IMR-90 (cell line): ENCODE data around the gene LYPD6B. TPM values are rescaled to one million over a fixed set of nuclear protein-coding genes. Genes with fewer than 3 reads are reported as not detected.

Experiments
- ATAC-seq: fragments of 200-7000 bp; cut with Tn5 transposase; 2 replicates; pipeline ENCODE4 v1.9.1; 2020; ENCODE audit warnings: low read depth, mild to moderate bottlenecking, moderate library complexity
- BruUV-seq: library from RNA; stranded (reverse); fragments of 400-500 nt; replicated peaks from 2 replicates; lab custom pipeline; 2021; lab: Mats Ljungman, UMichigan
- CTCF ChIA-PET: fragments of 300-600 bp; formaldehyde crosslinking; extraction: SDS; loops from one replicate; lab custom pipeline; 2021; ENCODE audit warnings: antibody characterized with exemption; lab: Yijun Ruan, JAX
- POLR2A ChIA-PET: fragments of 300-600 bp; sonication (Branson Sonifier 250); formaldehyde crosslinking; loops from one replicate; lab custom pipeline; 2022; ENCODE audit warnings: antibody characterized with exemption; ENCODE audit not compliant: unreplicated experiment; lab: Charles Lee
- DNase-seq: peaks from one replicate; pipeline ENCODE4 v3.0.0; 2013
- H2AFZ ChIP-seq: replicated peaks from 2 replicates; pipeline ENCODE3; 2013; ENCODE audit warnings: low read length, mild to moderate bottlenecking; ENCODE audit not compliant: poor library complexity
- H2AK5ac ChIP-seq: 2 replicates; pipeline ENCODE4 v1.6.1; 2013; ENCODE audit warnings: low read depth, low read length, inconsistent platforms
- H2AK9ac ChIP-seq: replicated peaks from 2 replicates; pipeline ENCODE3; 2013; ENCODE audit warnings: mild to moderate bottlenecking, low read depth, low read length, moderate library complexity; ENCODE audit not compliant: poor library complexity
- H2BK120ac ChIP-seq: 2 replicates; pipeline ENCODE4 v1.6.1; 2013; ENCODE audit warnings: low read depth, low read length, inconsistent platforms
- H2BK15ac ChIP-seq: 3 replicates; pipeline ENCODE4 v1.6.1; 2013; ENCODE audit warnings: low read depth, low read length, inconsistent platforms
- H2BK20ac ChIP-seq: 2 replicates; pipeline ENCODE4 v1.6.1; 2013; ENCODE audit warnings: low read depth, mild to moderate bottlenecking, inconsistent platforms, low read length, moderate library complexity
- H2BK5ac ChIP-seq: 2 replicates; pipeline ENCODE4 v1.6.1; 2013; ENCODE audit warnings: mild to moderate bottlenecking, low read depth, low read length, inconsistent platforms; ENCODE audit not compliant: poor library complexity, severe bottlenecking
- H3K14ac ChIP-seq: replicated peaks from 2 replicates; pipeline ENCODE4 v1.6.1; 2013; ENCODE audit warnings: low read depth, low read length, inconsistent platforms
- H3K18ac ChIP-seq: 2 replicates; pipeline ENCODE4 v1.6.1; 2013; ENCODE audit warnings: low read depth, low read length, control low read depth
- H3K23ac ChIP-seq: 2 replicates; pipeline ENCODE4 v1.6.1; 2013; ENCODE audit warnings: low read depth, low read length, inconsistent platforms
- H3K27ac ChIP-seq: 2 replicates; pipeline ENCODE4 v1.5.1; 2013; ENCODE audit warnings: mild to moderate bottlenecking, control low read depth, low read length; ENCODE audit not compliant: insufficient read depth
- H3K27me3 ChIP-seq: 2 replicates; pipeline ENCODE4 v1.6.1; 2013; ENCODE audit warnings: low read length; ENCODE audit not compliant: control insufficient read depth, insufficient read depth
- H3K36me3 ChIP-seq: 2 replicates; pipeline ENCODE4 v1.6.1; 2013; ENCODE audit warnings: low read length, mixed read lengths; ENCODE audit not compliant: control insufficient read depth, insufficient read depth
- H3K4ac ChIP-seq: 2 replicates; pipeline ENCODE4 v1.6.1; 2013; ENCODE audit warnings: low read depth, low read length, inconsistent platforms
- H3K4me1 ChIP-seq: 2 replicates; pipeline ENCODE4 v1.6.1; 2013; ENCODE audit warnings: low read length, mixed read lengths; ENCODE audit not compliant: control insufficient read depth, insufficient read depth
- H3K4me2 ChIP-seq: 2 replicates; pipeline ENCODE4 v1.6.1; 2013; ENCODE audit warnings: low read depth, mild to moderate bottlenecking, control low read depth, low read length, moderate library complexity
- H3K4me3 ChIP-seq: 2 replicates; pipeline ENCODE4 v1.5.1; 2013; ENCODE audit warnings: low read depth, mild to moderate bottlenecking, control low read depth, low read length, moderate library complexity; ENCODE audit not compliant: insufficient read depth
- H3K56ac ChIP-seq: 2 replicates; pipeline ENCODE4 v1.6.1; 2013; ENCODE audit warnings: low read length, inconsistent platforms; ENCODE audit not compliant: insufficient read depth; ENCODE audit errors: extremely low read depth
- H3K79me1 ChIP-seq, 2 experiments: 2 replicates each; pipeline ENCODE4 v1.6.1; 2013; ENCODE audit warnings: low read length in 2 of 2, inconsistent platforms in 1 of 2, low read depth in 1 of 2
- H3K9ac ChIP-seq: 2 replicates; pipeline ENCODE4 v1.6.1; 2013; ENCODE audit warnings: low read depth, low read length, control low read depth
- H3K9me1 ChIP-seq: 2 replicates; pipeline ENCODE4 v1.6.1; 2013; ENCODE audit warnings: low read length, inconsistent platforms; ENCODE audit not compliant: insufficient read depth
- H3K9me3 ChIP-seq: 2 replicates; pipeline ENCODE4 v1.6.1; 2013; ENCODE audit warnings: low read length; ENCODE audit not compliant: control insufficient read depth, insufficient read depth
- H4K20me1 ChIP-seq: 2 replicates; pipeline ENCODE4 v1.6.1; 2013; ENCODE audit warnings: low read length, inconsistent platforms; ENCODE audit not compliant: insufficient read depth
- H4K5ac ChIP-seq: 2 replicates; pipeline ENCODE4 v1.6.1; 2013; ENCODE audit warnings: mild to moderate bottlenecking, low read depth, low read length, control low read depth
- H4K8ac ChIP-seq, 2 experiments: 2 replicates each; pipeline ENCODE4 v1.6.1; 2013; ENCODE audit warnings: low read depth in 2 of 2, low read length in 2 of 2, control low read depth in 1 of 2, inconsistent platforms in 1 of 2
- H4K91ac ChIP-seq: 2 replicates; pipeline ENCODE4 v1.6.1; 2013; ENCODE audit warnings: low read depth, low read length, inconsistent platforms; ENCODE audit not compliant: insufficient read depth
- BHLHE40 ChIP-seq: fragments of 150-350 bp; IDR thresholded peaks from 2 replicates; pipeline ENCODE4 v1.6.1; 2016; ENCODE audit warnings: mild to moderate bottlenecking, low read depth, low read length
- CEBPB ChIP-seq: IDR thresholded peaks from 2 replicates; pipeline ENCODE4 v1.6.1; 2012; ENCODE audit warnings: low read depth, low read length, improper control_type of control experiment
- CHD1 ChIP-seq: IDR thresholded peaks from 2 replicates; pipeline ENCODE4 v1.6.1; 2012; ENCODE audit warnings: low read depth, low read length, improper control_type of control experiment
- MAFK ChIP-seq: IDR thresholded peaks from 2 replicates; pipeline ENCODE4 v1.6.1; 2012; ENCODE audit warnings: low read depth, low read length, improper control_type of control experiment
- RCOR1 ChIP-seq: IDR thresholded peaks from 2 replicates; pipeline ENCODE4 v1.6.1; 2012; ENCODE audit warnings: mild to moderate bottlenecking, low read length, improper control_type of control experiment; ENCODE audit not compliant: insufficient replicate concordance
- WGBS, 2 experiments: methylation state at CpG; one replicate each; pipeline versions ENCODE4 v1.1.5 to v1.1.7; 2013; ENCODE audit warnings: missing lambda C conversion rate in 2 of 2; ENCODE audit not compliant: insufficient read length in 1 of 2; ENCODE audit errors: extremely low coverage in 2 of 2; 5-methylcytosine and 5-hydroxymethylcytosine counted together
- dilution Hi-C: fragments of 300-500 bp; cut with HindIII; formaldehyde crosslinking; loops from one replicate; pipeline ENCODE4 v1.14.3; 2018; ENCODE audit warnings: low sequenced_read_pairs; ENCODE audit not compliant: unreplicated experiment
- in situ Hi-C: fragments of 300-500 bp; cut with MboI; formaldehyde crosslinking; loops from 3 replicates; pipeline ENCODE4 v1.14.3; 2019; ENCODE audit warnings: low sequenced_read_pairs, inconsistent platforms, mixed read lengths
- intact Hi-C: fragments of 100-400 bp; cut with micrococcal nuclease; formaldehyde crosslinking; loops from 2 replicates; pipeline ENCODE4 v1.10.0; 2022
- polyA plus RNA-seq, 3 experiments: library from polyadenylated mRNA; depleted of rRNA; stranded (reverse); fragments of >200 nt; gene quantifications; 2 replicates each; pipeline ENCODE4 v1.2.3, GENCODE V29; 2012; ENCODE audit warnings: low replicate concordance in 1 of 3
- total RNA-seq: library from RNA; depleted of rRNA; stranded (reverse); fragments of >200 nt; gene quantifications from 2 replicates; pipeline ENCODE4 v1.2.3, GENCODE V29; 2012
- TF ChIP-seq, protein P1 (sequence below): fragments of 150-350 bp; IDR thresholded peaks from 2 replicates; pipeline ENCODE4 v1.6.1; 2016; ENCODE audit warnings: low read depth, mild to moderate bottlenecking, low read length, moderate library complexity, borderline replicate concordance

Gene LYPD6B
- total and polyA plus RNA-seq, 2 of the 4 experiments (the other 2 are of a cell fraction): 0.05 TPM; not detected in 1

DNA sequence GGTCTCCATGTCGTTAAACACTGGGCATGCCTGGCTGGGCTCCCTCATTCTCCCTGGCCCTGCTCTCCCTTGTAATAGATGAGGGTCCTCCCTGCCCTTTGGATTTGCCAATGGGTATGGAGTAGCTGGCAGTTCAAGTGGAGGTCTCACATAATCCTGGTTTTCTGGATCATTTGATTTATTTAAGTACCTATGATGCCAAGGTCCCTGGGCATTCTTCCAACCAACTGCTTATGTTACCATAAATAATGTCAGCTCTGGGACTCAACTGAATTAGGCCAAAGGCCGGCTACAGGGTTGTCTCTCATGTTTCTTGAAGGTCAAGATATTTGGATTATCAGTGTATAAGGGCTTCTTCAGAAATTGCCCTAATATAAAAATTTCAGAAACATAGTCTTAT is 186.9 kb downstream of the LYPD6B start:
- Histone ChIP-seq H3K4me2 (no peak overlapping the region), H3K27me3 (no peaks in the 10 kb centered on the region), H3K4me1 (no peaks in the 10 kb centered on the region), H2BK20ac (no peak overlapping the region), H2BK120ac (no peak overlapping the region), H4K8ac (no peak overlapping the region), H2BK15ac (no peak overlapping the region), H3K36me3 (no peaks in the 10 kb centered on the region), H4K5ac (no peak overlapping the region), H3K9me3 (no peaks in the 10 kb centered on the region), H3K4me3 (no peak overlapping the region), H3K4ac (no peak overlapping the region), H3K79me1 (no peaks in the 10 kb centered on the region), H3K14ac (no peak overlapping the region), H2AK5ac (no peak overlapping the region), H4K91ac (no peak overlapping the region), H3K56ac (no peak overlapping the region), H2BK5ac (no peak overlapping the region), H3K27ac (no peak overlapping the region), H3K9me1 (no peaks in the 10 kb centered on the region), H3K18ac (no peak overlapping the region), H3K9ac (no peak overlapping the region), H2AFZ (no peak overlapping the region), H3K23ac (no peak overlapping the region), H2AK9ac (no peak overlapping the region), H4K20me1 (no peaks in the 10 kb centered on the region)
- in situ Hi-C loops: no loop called here
- ATAC-seq (no peak), DNase-seq (no peak)
- intact Hi-C loops: no loop called here
- POLR2A ChIA-PET: no interaction called here
- dilution Hi-C loops: no loop called here
- BruUV-seq: no TSS peak
- CTCF ChIA-PET: interaction anchor here (1.4 kb wide), 1 partner anchor 9 kb away, joined by 3 read pairs; no protein-coding TSS in a partner anchor
- TF ChIP-seq MAFK (no peak), BHLHE40 (no peak), CHD1 (no peak), CEBPB (no peak), RCOR1 (no peak)
- TF ChIP-seq, protein P1, sequence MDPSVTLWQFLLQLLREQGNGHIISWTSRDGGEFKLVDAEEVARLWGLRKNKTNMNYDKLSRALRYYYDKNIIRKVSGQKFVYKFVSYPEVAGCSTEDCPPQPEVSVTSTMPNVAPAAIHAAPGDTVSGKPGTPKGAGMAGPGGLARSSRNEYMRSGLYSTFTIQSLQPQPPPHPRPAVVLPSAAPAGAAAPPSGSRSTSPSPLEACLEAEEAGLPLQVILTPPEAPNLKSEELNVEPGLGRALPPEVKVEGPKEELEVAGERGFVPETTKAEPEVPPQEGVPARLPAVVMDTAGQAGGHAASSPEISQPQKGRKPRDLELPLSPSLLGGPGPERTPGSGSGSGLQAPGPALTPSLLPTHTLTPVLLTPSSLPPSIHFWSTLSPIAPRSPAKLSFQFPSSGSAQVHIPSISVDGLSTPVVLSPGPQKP: no peak
- WGBS, 2 experiments: no CpG with 5 or more reads among the region's 2 CpGs
